Mesendoderm (in vitro differentiated cells): Measurements from ENCODE around the gene SYP.

Experiments
- DNase-seq: peaks from one replicate; pipeline ENCODE4 v3.0.0; 2013
- H2AK5ac ChIP-seq: 2 replicates; pipeline ENCODE4 v1.6.1; 2013; ENCODE audit warnings: low read length, inconsistent platforms
- H2BK120ac ChIP-seq: 2 replicates; pipeline ENCODE4 v1.6.1; 2013; ENCODE audit warnings: low read depth, mild to moderate bottlenecking, low read length, moderate library complexity, mixed read lengths
- H2BK15ac ChIP-seq: replicated peaks from 2 replicates; pipeline ENCODE4 v1.6.1; 2013; ENCODE audit warnings: low read depth, mild to moderate bottlenecking, moderate library complexity
- H2BK5ac ChIP-seq: 2 replicates; pipeline ENCODE4 v1.6.1; 2013; ENCODE audit warnings: low read length, inconsistent platforms
- H3K18ac ChIP-seq: 2 replicates; pipeline ENCODE4 v1.6.1; 2013; ENCODE audit warnings: mild to moderate bottlenecking, low read length, mixed read lengths
- H3K23ac ChIP-seq: one replicate; pipeline ENCODE4 v1.6.1; 2013; ENCODE audit warnings: low read length
- H3K27ac ChIP-seq: 2 replicates; pipeline ENCODE4 v1.5.1; 2013; ENCODE audit warnings: low read depth, mild to moderate bottlenecking, inconsistent platforms, low read length, moderate library complexity
- H3K27me3 ChIP-seq: 2 replicates; pipeline ENCODE4 v1.6.1; 2013; ENCODE audit warnings: low read length, control low read depth, mild to moderate bottlenecking, inconsistent platforms; ENCODE audit not compliant: insufficient read depth, poor library complexity
- H3K36me3 ChIP-seq: 2 replicates; pipeline ENCODE4 v1.6.1; 2013; ENCODE audit warnings: low read length, inconsistent platforms; ENCODE audit not compliant: control insufficient read depth, insufficient read depth
- H3K4ac ChIP-seq: one replicate; pipeline ENCODE4 v1.6.1; 2013; ENCODE audit warnings: low read depth, mild to moderate bottlenecking, low read length, moderate library complexity
- H3K4me1 ChIP-seq: 2 replicates; pipeline ENCODE4 v1.6.1; 2013; ENCODE audit warnings: low read depth, low read length, inconsistent platforms; ENCODE audit not compliant: control insufficient read depth
- H3K4me2 ChIP-seq: 2 replicates; pipeline ENCODE4 v1.6.1; 2013; ENCODE audit warnings: low read length
- H3K4me3 ChIP-seq: 2 replicates; pipeline ENCODE4 v1.5.1; 2013; ENCODE audit warnings: mild to moderate bottlenecking, low read length
- H3K56ac ChIP-seq: one replicate; pipeline ENCODE4 v1.6.1; 2013; ENCODE audit warnings: low read length
- H3K79me1 ChIP-seq: 2 replicates; pipeline ENCODE4 v1.6.1; 2013; ENCODE audit warnings: low read length, inconsistent platforms
- H3K79me2 ChIP-seq: 2 replicates; pipeline ENCODE4 v1.6.1; 2013; ENCODE audit warnings: mild to moderate bottlenecking, low read length; ENCODE audit not compliant: control insufficient read depth, insufficient read depth
- H3K9ac ChIP-seq: 2 replicates; pipeline ENCODE4 v1.6.1; 2013; ENCODE audit warnings: low read length, inconsistent platforms
- H4K5ac ChIP-seq: one replicate; pipeline ENCODE4 v1.6.1; 2013; ENCODE audit warnings: low read length
- H4K8ac ChIP-seq: one replicate; pipeline ENCODE4 v1.6.1; 2013; ENCODE audit warnings: low read depth, mild to moderate bottlenecking, control low read depth, low read length, moderate library complexity
- WGBS: extraction: QIAGEN DNeasy Blood & Tissue Kit; methylation state at CpG from one replicate; pipeline ENCODE4 v1.1.7; 2013; ENCODE audit warnings: low lambda C conversion rate, missing lambda C conversion rate; ENCODE audit not compliant: insufficient coverage; ENCODE audit errors: extremely low coverage; 5-methylcytosine and 5-hydroxymethylcytosine counted together

Gene SYP

DNA sequence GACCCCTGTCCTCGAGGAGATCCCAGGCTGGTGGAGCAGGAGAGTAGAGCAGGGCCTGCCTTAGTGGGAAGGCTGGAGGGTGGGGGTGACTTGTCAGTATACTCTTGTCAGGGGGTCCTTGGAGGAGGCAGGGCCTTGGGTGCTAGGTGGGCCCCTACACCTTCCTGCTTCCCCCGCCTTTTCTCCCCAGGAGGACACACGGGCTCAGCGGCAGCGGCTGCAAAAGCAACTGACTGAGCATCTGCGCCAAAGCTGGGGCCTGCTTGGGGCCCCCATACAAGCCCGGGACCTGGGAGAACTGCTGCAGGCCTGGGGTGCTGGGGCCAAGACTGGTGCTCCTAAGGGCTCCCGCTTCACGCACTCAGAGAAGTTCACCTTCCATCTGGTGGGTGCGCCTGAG lies 46.5 kb upstream of the SYP start:
- no peak for DNase-seq
- Histone ChIP-seq H3K23ac (no peak overlapping the region), H3K4me1 (no peaks in the 10 kb centered on the region), H3K79me2 (no peaks in the 10 kb centered on the region), H3K4me2 (no peak overlapping the region), H4K8ac (no peak overlapping the region), H3K18ac (no peak overlapping the region), H2BK5ac (no peak overlapping the region), H3K79me1 (no peaks in the 10 kb centered on the region), H2AK5ac (no peak overlapping the region), H3K56ac (no peak overlapping the region), H3K9ac (no peak overlapping the region), H3K36me3 (no peaks in the 10 kb centered on the region), H3K27me3 (no peaks in the 10 kb centered on the region), H3K4me3 (no peak overlapping the region), H2BK15ac (no peak overlapping the region), H3K27ac (no peak overlapping the region), H2BK120ac (no peak overlapping the region), H4K5ac (no peak overlapping the region), H3K4ac (no peak overlapping the region)
- no CpG with 5 or more reads among the region's 10 CpGs for WGBS

DNA sequence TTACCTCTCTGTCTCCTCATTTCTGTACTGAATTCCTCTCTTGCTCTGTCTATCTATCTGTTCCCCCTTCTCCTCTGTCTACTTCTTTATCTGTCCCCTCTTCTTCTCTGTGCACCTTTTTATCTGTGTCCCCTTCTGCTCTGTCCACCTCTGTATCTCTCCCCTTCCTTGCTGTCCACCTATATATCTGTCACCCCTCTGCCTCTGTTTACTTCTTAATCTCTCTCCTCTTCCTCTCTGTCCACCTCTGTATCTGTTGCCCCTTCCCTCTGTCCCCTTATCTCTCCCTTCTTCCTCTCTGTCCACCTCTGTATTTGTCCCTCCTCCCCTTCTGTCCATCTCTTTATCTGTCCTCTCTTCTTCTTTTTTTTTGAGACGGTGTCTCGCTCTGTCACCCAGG lies 44.2 kb upstream of the SYP start:
- no peak overlapping the region for H4K5ac ChIP-seq
- H3K27ac ChIP-seq: no peak overlapping the region
- no peak overlapping the region for H3K56ac ChIP-seq
- WGBS: no CpG with 5 or more reads among the region's 2 CpGs
- H2AK5ac ChIP-seq: no peak overlapping the region
- H2BK5ac ChIP-seq: no peak overlapping the region
- no peaks in the 10 kb centered on the region for H3K36me3 ChIP-seq
- H2BK15ac ChIP-seq: no peak overlapping the region
- H3K4me3 ChIP-seq: no peak overlapping the region
- no peak overlapping the region for H3K4me2 ChIP-seq
- H3K27me3 ChIP-seq: no peaks in the 10 kb centered on the region
- no peaks in the 10 kb centered on the region for H3K4me1 ChIP-seq
- H3K79me2 ChIP-seq: no peaks in the 10 kb centered on the region
- H4K8ac ChIP-seq: no peak overlapping the region
- H3K23ac ChIP-seq: no peak overlapping the region
- no peak overlapping the region for H3K9ac ChIP-seq
- H3K18ac ChIP-seq: no peak overlapping the region
- no peak overlapping the region for H3K4ac ChIP-seq
- no peaks in the 10 kb centered on the region for H3K79me1 ChIP-seq
- DNase-seq: no peak
- no peak overlapping the region for H2BK120ac ChIP-seq

DNA sequence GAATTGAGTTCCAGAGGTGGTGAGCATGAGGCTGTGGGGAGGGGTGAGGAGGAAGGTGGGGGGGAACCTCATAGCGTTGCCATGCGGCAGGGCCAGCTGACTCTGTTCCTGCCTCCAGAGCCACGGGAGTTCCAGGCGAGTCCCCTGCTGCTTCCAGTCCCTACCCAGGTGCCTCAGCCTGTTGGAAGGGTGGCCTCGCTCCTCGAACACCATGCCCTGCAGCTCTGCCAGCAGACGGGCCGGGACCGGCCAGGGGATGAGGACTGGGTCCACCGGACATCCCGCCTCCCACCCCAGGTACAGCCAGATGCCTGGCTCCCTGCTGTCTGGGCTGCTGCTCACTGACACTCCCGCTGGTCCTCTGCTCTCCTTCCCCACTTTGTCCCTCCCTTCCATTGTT lies 43.2 kb upstream of the SYP start:
- Histone ChIP-seq H2BK120ac (no peak overlapping the region), H3K56ac (no peak overlapping the region), H2BK5ac (no peak overlapping the region), H3K4me3 (no peak overlapping the region), H3K4me1 (no peaks in the 10 kb centered on the region), H3K4me2 (no peak overlapping the region), H3K36me3 (no peaks in the 10 kb centered on the region), H3K79me2 (no peaks in the 10 kb centered on the region), H4K8ac (no peak overlapping the region), H2AK5ac (no peak overlapping the region), H3K9ac (no peak overlapping the region), H3K27ac (no peak overlapping the region), H3K18ac (no peak overlapping the region), H3K27me3 (no peaks in the 10 kb centered on the region), H3K23ac (no peak overlapping the region), H3K4ac (no peak overlapping the region), H2BK15ac (no peak overlapping the region), H3K79me1 (no peaks in the 10 kb centered on the region), H4K5ac (no peak overlapping the region)
- WGBS: no CpG with 5 or more reads among the region's 12 CpGs
- no peak for DNase-seq

DNA sequence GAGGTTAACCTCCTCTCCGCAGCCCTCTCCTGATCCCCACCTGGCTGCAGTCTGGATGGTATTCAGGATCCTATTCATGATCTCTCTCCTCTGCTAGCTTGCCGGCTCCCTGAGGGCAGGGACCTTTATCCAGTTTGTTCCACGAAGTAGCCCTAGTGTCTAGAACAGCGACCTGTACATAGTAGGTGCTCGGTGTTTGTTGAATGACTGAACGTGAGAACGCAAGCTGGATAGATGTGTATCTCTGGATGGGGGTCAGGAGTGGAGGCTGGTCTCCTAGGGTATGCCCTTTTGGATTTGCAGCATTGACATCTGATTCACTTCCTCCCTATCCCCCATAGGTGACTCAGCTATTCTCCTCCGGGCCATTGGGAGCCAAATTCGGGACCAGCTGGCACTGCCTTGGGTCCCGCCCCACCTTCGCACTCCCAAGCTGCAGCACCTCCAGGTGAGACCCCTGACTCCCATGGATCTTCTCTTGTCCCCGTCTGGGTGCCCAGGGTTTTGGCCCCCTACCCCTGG lies 42.6 kb upstream of the SYP start:
- no peak for DNase-seq
- Histone ChIP-seq H3K18ac (no peak overlapping the region), H4K5ac (no peak overlapping the region), H3K56ac (no peak overlapping the region), H3K27ac (no peak overlapping the region), H2BK120ac (no peak overlapping the region), H2BK5ac (no peak overlapping the region), H2AK5ac (no peak overlapping the region), H4K8ac (no peak overlapping the region), H2BK15ac (no peak overlapping the region), H3K27me3 (no peaks in the 10 kb centered on the region), H3K23ac (no peak overlapping the region), H3K9ac (no peak overlapping the region), H3K4me1 (no peaks in the 10 kb centered on the region), H3K79me2 (no peaks in the 10 kb centered on the region), H3K4me2 (no peak overlapping the region), H3K4ac (no peak overlapping the region), H3K79me1 (no peaks in the 10 kb centered on the region), H3K36me3 (no peaks in the 10 kb centered on the region), H3K4me3 (no peak overlapping the region)
- WGBS: no CpG with 5 or more reads among the region's 12 CpGs

DNA sequence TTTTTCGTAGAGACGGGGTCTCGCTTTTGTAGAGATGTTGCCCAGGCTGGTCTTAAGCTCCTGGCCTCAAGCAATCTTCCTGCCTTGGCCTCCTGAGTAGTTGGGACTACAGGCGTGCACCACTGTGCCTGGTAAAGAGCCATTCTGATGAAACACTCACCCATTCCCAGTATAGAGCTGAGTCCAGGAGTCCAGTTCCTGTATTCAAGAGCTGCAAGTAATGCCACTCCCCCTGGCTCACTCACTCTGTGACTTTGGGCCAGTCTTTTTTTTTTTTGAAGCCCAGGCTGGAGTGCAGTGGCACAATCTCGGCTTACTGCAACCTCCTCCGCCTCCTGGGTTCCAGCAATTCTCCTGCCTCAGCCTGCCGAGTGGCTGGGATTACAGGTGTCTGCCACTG lies 38.7 kb upstream of the SYP start:
- no peaks in the 10 kb centered on the region for H3K4me1 ChIP-seq
- no peak overlapping the region for H3K18ac ChIP-seq
- no peak overlapping the region for H2BK120ac ChIP-seq
- WGBS: no CpG with 5 or more reads among the region's 7 CpGs
- H3K56ac ChIP-seq: no peak overlapping the region
- H2BK5ac ChIP-seq: no peak overlapping the region
- no peak for DNase-seq
- H4K8ac ChIP-seq: no peak overlapping the region
- H3K36me3 ChIP-seq: no peaks in the 10 kb centered on the region
- H3K23ac ChIP-seq: no peak overlapping the region
- H3K4me2 ChIP-seq: no peak overlapping the region
- no peak overlapping the region for H3K4me3 ChIP-seq
- H3K27me3 ChIP-seq: no peaks in the 10 kb centered on the region
- H3K4ac ChIP-seq: no peak overlapping the region
- no peaks in the 10 kb centered on the region for H3K79me1 ChIP-seq
- no peak overlapping the region for H4K5ac ChIP-seq
- no peak overlapping the region for H2AK5ac ChIP-seq
- no peak overlapping the region for H2BK15ac ChIP-seq
- H3K79me2 ChIP-seq: no peaks in the 10 kb centered on the region
- no peak overlapping the region for H3K27ac ChIP-seq
- H3K9ac ChIP-seq: no peak overlapping the region

DNA sequence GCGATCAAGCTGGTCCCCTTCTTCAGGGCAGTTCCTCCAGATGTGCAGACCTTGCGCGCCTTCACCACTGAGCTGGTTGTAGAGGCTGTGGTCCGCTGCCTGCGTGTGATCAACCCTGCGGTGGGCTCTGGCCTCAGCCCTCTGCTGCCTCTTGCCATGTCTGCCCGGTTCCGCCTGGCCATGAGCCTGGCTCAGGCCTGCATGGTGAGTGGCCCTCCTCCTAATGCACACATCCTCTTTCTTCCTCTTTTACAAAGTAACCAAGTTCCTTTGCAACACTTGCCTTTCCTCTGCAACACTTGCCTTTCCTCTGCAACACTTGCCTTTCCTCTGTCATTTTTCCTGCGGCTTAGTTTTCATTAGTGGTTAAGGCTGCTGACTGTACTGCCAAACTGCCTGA lies 37.1 kb upstream of the SYP start:
- no peak overlapping the region for H4K8ac ChIP-seq

More for the DNA sequence above, 37.1 kb upstream of the SYP start:
- Histone ChIP-seq H3K18ac (no peak overlapping the region), H3K79me2 (no peaks in the 10 kb centered on the region), H3K9ac (no peak overlapping the region), H3K56ac (no peak overlapping the region), H3K4me3 (no peak overlapping the region), H2BK120ac (no peak overlapping the region), H2BK15ac (no peak overlapping the region), H2BK5ac (no peak overlapping the region), H3K4me2 (no peak overlapping the region), H3K23ac (no peak overlapping the region), H4K5ac (no peak overlapping the region), H3K4me1 (no peaks in the 10 kb centered on the region), H3K79me1 (no peaks in the 10 kb centered on the region), H3K27ac (no peak overlapping the region), H2AK5ac (no peak overlapping the region), H3K27me3 (no peaks in the 10 kb centered on the region), H3K36me3 (no peaks in the 10 kb centered on the region), H3K4ac (no peak overlapping the region)
- no peak for DNase-seq
- no CpG with 5 or more reads among the region's 9 CpGs for WGBS
